ENCODE measurements around the gene SP140. TPM values are rescaled to one million over a fixed set of nuclear protein-coding genes. Genes with fewer than 3 reads are reported as not detected.

Gene SP140
- total RNA-seq, 8 experiments from 2014 or later = 0.38 to 1.4 (median 0.76) TPM; not detected in 1

- WGBS, 10 experiments = 85 to 100% (median 100%) methylated on average over 1 of the region's 1 CpG; no CpG with 5 or more reads in 1 of the 10 experiments
- H3K4me3 ChIP-seq = no peak overlapping the region
- H3K27ac ChIP-seq = no peak overlapping the region
- in situ Hi-C loops (cut with MboI; ENCODE audit: low pct_unique_long_range_greater_than_20kb in 2 of 9, low sequenced_read_pairs in 9 of 9, unreplicated experiment in 9 of 9) = no loop called here
- no peak for ATAC-seq (replicated peaks in 6 of 8)
- no peaks in the 10 kb centered on the region for H3K4me1 ChIP-seq (replicated peaks in 1 of 2)
Observed at GRCh38 chr2:230346465-230346864, 120.9 kb downstream of the SP140 start.

- WGBS, 10 experiments = 40 to 100% (median 40%) methylated on average over 1 of the region's 1 CpG; no CpG with 5 or more reads in 6 of the 10 experiments
- ATAC-seq (replicated peaks in 6 of 8) = no peak
- in situ Hi-C loops (cut with MboI; ENCODE audit: low pct_unique_long_range_greater_than_20kb in 2 of 9, low sequenced_read_pairs in 9 of 9, unreplicated experiment in 9 of 9) = no loop called here
- Histone ChIP-seq H3K4me3 (no peak overlapping the region), H3K4me1 (replicated peaks in 1 of 2) (no peaks in the 10 kb centered on the region), H3K27ac (no peak overlapping the region)
Observed at GRCh38 chr2:230346921-230347533, 121.5 kb downstream of the SP140 start.

DNA sequence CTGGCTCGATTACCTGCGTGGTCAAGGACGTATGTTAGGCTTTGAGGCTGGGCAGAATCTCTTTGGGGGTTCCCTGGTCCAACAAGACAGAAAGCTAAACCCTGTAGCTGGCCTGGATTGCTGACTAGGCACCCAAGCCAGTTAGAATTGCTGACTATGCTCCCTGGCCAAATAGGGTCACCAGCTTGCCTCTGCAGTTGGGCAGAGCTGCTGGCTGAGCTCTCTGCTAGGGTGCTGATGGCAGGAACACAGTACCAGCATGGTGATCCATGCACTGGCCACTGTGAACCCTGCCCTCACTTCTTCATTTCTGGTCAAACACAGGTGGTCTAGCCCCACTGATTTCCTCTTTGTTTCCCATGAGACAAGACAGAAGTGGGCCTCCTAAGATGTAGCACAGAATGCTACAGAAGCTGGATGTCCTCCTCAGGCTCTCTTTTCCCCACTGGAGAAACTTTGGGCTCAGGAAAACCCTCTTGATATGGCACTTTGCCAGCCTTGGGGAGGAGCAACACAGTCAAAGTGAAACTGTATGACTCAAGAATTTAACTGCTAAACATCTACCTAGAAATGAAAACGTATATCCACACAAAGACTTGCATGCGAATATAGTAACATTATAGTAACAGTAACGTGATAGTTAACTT lies 122.2 kb downstream of the SP140 start:
- in situ Hi-C loops (cut with MboI; ENCODE audit: low pct_unique_long_range_greater_than_20kb in 2 of 9, low sequenced_read_pairs in 9 of 9, unreplicated experiment in 9 of 9) = no loop called here
- WGBS, 10 experiments = 68 to 100% (median 84%) methylated on average over 1 to 6 of the region's 6 CpGs
- Histone ChIP-seq H3K4me1 (replicated peaks in 1 of 2) (no peaks in the 10 kb centered on the region), H3K27ac (no peak overlapping the region), H3K4me3 (no peak overlapping the region)
- ATAC-seq (replicated peaks in 6 of 8) = peak in 2 of 8 experiments; percentile 22 to 34

DNA sequence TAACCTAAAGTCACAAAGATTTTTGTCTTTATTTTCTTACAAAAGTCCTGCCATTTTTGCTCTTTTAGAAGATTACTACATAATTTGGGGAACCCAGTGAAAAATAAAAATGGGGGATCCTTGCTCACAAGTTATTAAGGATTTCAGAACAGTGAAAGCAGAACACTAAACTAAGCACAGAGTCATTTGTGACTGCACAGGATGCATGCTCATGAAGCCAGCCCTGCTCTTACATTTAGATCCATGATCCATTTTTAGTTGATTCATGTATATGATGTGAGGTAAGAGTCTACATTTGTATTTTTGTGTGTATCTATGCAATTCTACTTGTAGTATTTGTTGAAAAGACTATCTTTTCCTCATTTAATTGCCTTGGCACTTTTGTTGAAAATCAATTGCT lies 123.3 kb downstream of the SP140 start:
- in situ Hi-C loops (cut with MboI; ENCODE audit: low pct_unique_long_range_greater_than_20kb in 2 of 9, low sequenced_read_pairs in 9 of 9, unreplicated experiment in 9 of 9) = no loop called here
- Histone ChIP-seq H3K27ac (no peak overlapping the region), H3K4me3 (no peak overlapping the region), H3K4me1 (replicated peaks in 1 of 2) (no peaks in the 10 kb centered on the region)
- ATAC-seq (replicated peaks in 6 of 8) = no peak

GRCh38 chr2:230356084-230356483 lies 130.5 kb downstream of the SP140 start:
- in situ Hi-C loops (cut with MboI; ENCODE audit: low pct_unique_long_range_greater_than_20kb in 2 of 9, low sequenced_read_pairs in 9 of 9, unreplicated experiment in 9 of 9) = no loop called here
- ATAC-seq (replicated peaks in 6 of 8) = no peak

DNA sequence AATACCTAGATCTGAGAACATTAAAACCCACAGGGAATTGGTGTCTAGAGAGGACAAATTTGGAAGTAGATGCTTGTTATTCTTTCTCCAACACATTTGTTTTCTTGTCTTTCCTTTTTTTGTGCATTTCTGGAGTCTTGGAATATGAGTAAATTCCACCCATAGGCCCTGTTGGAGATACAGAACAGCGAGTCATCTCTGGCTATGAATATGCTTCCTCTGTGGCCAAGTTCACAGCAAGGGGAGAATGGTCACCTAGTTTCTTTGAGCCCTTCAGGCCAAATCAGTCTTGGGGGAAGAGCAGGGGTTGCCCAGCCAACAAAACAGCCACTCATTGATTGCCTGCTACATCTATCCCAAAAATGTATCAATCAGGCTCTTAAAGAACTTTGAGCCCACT lies 132.8 kb downstream of the SP140 start:
- H3K27ac ChIP-seq = no peak overlapping the region
- WGBS, 10 experiments = 20 to 100% (median 52%) methylated on average over 1 of the region's 1 CpG; no CpG with 5 or more reads in 6 of the 10 experiments
- H3K4me1 ChIP-seq (replicated peaks in 1 of 2) = no peaks in the 10 kb centered on the region
- in situ Hi-C loops (cut with MboI; ENCODE audit: low pct_unique_long_range_greater_than_20kb in 2 of 9, low sequenced_read_pairs in 9 of 9, unreplicated experiment in 9 of 9) = no loop called here
- no peak overlapping the region for H3K4me3 ChIP-seq
- ATAC-seq (replicated peaks in 6 of 8) = peak in 1 of 8 experiments; percentile 66

More at GRCh38 chr2:230356084-230356483, 130.5 kb downstream of the SP140 start:
- Histone ChIP-seq H3K27ac (no peak overlapping the region), H3K4me3 (no peak overlapping the region), H3K4me1 (replicated peaks in 1 of 2) (no peaks in the 10 kb centered on the region)
- 52 to 100% (median 91%) methylated on average over 1 to 2 of the region's 2 CpGs for WGBS, 10 experiments

DNA sequence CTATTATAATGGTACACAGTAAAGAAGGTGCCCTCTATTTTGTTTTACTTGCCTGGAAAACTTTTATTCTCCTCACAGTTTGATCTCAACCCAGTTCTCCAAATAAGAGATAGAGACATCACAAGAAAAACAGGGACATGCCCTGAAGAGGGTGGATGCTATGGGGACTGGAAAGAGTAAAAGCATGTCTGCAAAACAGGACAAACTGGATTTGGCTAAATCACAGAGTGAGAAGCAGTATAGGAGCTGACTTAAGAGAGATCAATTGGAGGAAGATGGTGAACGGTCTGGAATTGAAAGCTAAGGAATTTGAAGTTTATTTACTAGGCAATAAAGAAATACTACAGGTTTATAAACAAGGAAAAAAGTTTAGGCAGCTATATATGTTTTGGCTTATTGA lies 134.5 kb downstream of the SP140 start:
- ATAC-seq (replicated peaks in 6 of 8) = no peak
- Histone ChIP-seq H3K4me3 (no peak overlapping the region), H3K27ac (no peak overlapping the region), H3K4me1 (replicated peaks in 1 of 2) (no peaks in the 10 kb centered on the region)
- 0 to 71% (median 32%) methylated on average over 1 of the region's 1 CpG for WGBS, 10 experiments
- in situ Hi-C loops (cut with MboI; ENCODE audit: low pct_unique_long_range_greater_than_20kb in 2 of 9, low sequenced_read_pairs in 9 of 9, unreplicated experiment in 9 of 9) = no loop called here

DNA sequence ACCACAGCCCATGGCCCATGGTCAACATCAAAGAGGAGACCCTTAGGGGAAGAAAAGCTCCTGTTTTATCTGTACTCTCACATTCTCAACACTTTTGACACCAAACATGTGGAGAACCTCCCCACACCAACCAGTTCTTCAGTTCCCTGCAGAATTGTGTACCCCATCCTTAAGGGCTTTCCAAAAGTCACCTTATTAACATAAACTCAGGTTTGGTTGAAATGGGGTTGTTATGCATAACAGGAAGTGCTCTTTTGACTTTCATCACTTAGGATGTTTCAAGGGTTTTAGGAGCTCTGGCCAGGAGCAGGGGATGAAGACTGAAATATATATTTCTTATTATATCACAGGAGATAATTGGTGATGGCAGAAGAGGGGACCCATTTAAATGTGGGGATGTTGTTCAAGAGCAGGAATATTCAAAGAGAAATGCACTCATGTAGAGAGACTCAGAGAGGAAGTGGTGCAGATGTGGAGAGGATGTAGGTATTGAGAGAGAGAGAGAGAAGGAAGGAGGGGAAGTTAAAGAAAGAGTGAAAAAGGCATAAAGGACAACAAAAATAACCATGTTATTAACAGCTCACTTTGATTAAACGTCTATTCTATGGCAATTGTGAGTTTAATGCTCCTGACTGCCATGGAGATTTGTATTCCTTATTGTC lies 136.6 kb downstream of the SP140 start:
- Histone ChIP-seq H3K4me1 (replicated peaks in 1 of 2) (no peaks in the 10 kb centered on the region), H3K4me3 (no peak overlapping the region), H3K27ac (no peak overlapping the region)
- in situ Hi-C loops (cut with MboI; ENCODE audit: low pct_unique_long_range_greater_than_20kb in 2 of 9, low sequenced_read_pairs in 9 of 9, unreplicated experiment in 9 of 9) = no loop called here
- no peak for ATAC-seq (replicated peaks in 6 of 8)
- 13 to 55% (median 33%) methylated on average over 1 of the region's 1 CpG; no CpG with 5 or more reads in 1 of the 10 experiments for WGBS, 10 experiments

Other genes starting within 250 kb of the SP140 start
- gene SLC16A14, start 156.8 kb upstream of the SP140 start, total RNA-seq = 10 to 100 TPM in 5 of 8 experiments, under 1 TPM in 3; 0.10 to 59.9 (median 26.5) TPM
- gene SP110, start 5.8 kb upstream of the SP140 start, total RNA-seq = 10 to 100 TPM in 4 of 8 experiments, 1 to 10 TPM in 2, under 1 TPM in 2; 0.11 to 40.0 (median 5.9) TPM
- 10 to 100 TPM in 1 of 8 experiments, 1 to 10 TPM in 6, under 1 TPM in 1; 0.43 to 28.4 (median 2.2) TPM for gene SP140L, start 101.5 kb downstream of the SP140 start, total RNA-seq
- 100 to 1,000 TPM in 1 of 8 experiments, 10 to 100 TPM in 3, 1 to 10 TPM in 1, under 1 TPM in 3; 0.05 to 166 (median 13.1) TPM for gene SP100, start 190.5 kb downstream of the SP140 start, total RNA-seq

Data from motor neuron (in vitro differentiated cells).